GM04503 (cell line): ENCODE data around the gene KIF13A.

Experiments used
- DNase-seq: peaks from one replicate; pipeline ENCODE4 v3.0.0-alpha.2; 2012; ENCODE audit warnings: low read depth

Gene KIF13A

GRCh38 chr6:17721671-17722070, 265.8 kb downstream of the KIF13A start:
- DNase-seq: no peak

- no peak for DNase-seq
Measured at GRCh38 chr6:17719323-17720041, 268.0 kb downstream of the KIF13A start.

- no peak for DNase-seq
Measured at GRCh38 chr6:17716221-17716620, 271.2 kb downstream of the KIF13A start.

- DNase-seq: peak; percentile 71
Measured at GRCh38 chr6:17714879-17715851, 272.3 kb downstream of the KIF13A start.

- no peak for DNase-seq
Measured at GRCh38 chr6:17714177-17714576, 273.3 kb downstream of the KIF13A start.

GRCh38 chr6:17712576-17712975, 274.9 kb downstream of the KIF13A start:
- DNase-seq: no peak

GRCh38 chr6:17710331-17710730, 277.1 kb downstream of the KIF13A start:
- DNase-seq: no peak

GRCh38 chr6:17709476-17709875, 278.0 kb downstream of the KIF13A start:
- no peak for DNase-seq
